Karpas-422 (cell line): ENCODE data around the gene PGR. TPM values are rescaled to one million over a fixed set of nuclear protein-coding genes. Genes with fewer than 3 reads are reported as not detected.

Source experiments
- DNase-seq: peaks from one replicate; pipeline ENCODE4 v3.0.0-alpha.2; 2015
- H2AFZ ChIP-seq: fragments of 200-600 bp; sonication (generic); 2 replicates; pipeline ENCODE4 v1.6.1; 2014; ENCODE audit warnings: antibody characterized with exemption, low read length, mixed read lengths
- H3K27ac ChIP-seq: fragments of 200-600 bp; sonication (generic); 2 replicates; pipeline ENCODE4 v1.5.1; 2014; ENCODE audit warnings: mild to moderate bottlenecking, low read length, moderate library complexity
- H3K27me3 ChIP-seq: fragments of 200-600 bp; sonication (generic); 2 replicates; pipeline ENCODE4 v1.6.1; 2014; ENCODE audit warnings: low read length, mixed read lengths
- H3K36me3 ChIP-seq: fragments of 200-600 bp; sonication (generic); 2 replicates; pipeline ENCODE4 v1.6.1; 2014; ENCODE audit warnings: low read length, mixed read lengths; ENCODE audit not compliant: insufficient read depth
- H3K4me1 ChIP-seq: fragments of 200-600 bp; sonication (generic); 2 replicates; pipeline ENCODE4 v1.6.1; 2014; ENCODE audit warnings: mild to moderate bottlenecking, low read length, mixed read lengths
- H3K4me2 ChIP-seq: fragments of 200-600 bp; sonication (generic); 2 replicates; pipeline ENCODE4 v1.6.1; 2014; ENCODE audit warnings: low read length, low read depth, mild to moderate bottlenecking; ENCODE audit not compliant: poor library complexity, severe bottlenecking
- H3K4me3 ChIP-seq: fragments of 200-600 bp; sonication (generic); 2 replicates; pipeline ENCODE4 v1.5.1; 2014; ENCODE audit warnings: mild to moderate bottlenecking, antibody characterized with exemption, low read length, mixed read lengths
- H3K79me2 ChIP-seq: fragments of 200-600 bp; sonication (generic); 2 replicates; pipeline ENCODE4 v1.6.1; 2014; ENCODE audit warnings: mild to moderate bottlenecking, low read length, mixed read lengths
- H3K9ac ChIP-seq: fragments of 200-600 bp; sonication (generic); 2 replicates; pipeline ENCODE4 v1.6.0; 2014; ENCODE audit warnings: low read length
- H3K9me2 ChIP-seq: fragments of 200-600 bp; sonication (generic), shearing (Covaris generic); replicated peaks from 2 replicates; pipeline ENCODE4 v1.6.0; 2014; ENCODE audit warnings: mild to moderate bottlenecking, low read length, moderate library complexity; ENCODE audit not compliant: insufficient read depth
- H3K9me3 ChIP-seq: fragments of 300-700, 200-600 bp; sonication (generic); 2 replicates; pipeline ENCODE4 v1.6.1; 2014; ENCODE audit warnings: low read length, mixed read lengths
- H4K20me1 ChIP-seq: fragments of 200-600 bp; sonication (generic); 2 replicates; pipeline ENCODE4 v1.6.1; 2014; ENCODE audit warnings: mild to moderate bottlenecking, antibody characterized with exemption, low read length, low read depth; ENCODE audit not compliant: insufficient read depth
- total RNA-seq: library from RNA; depleted of rRNA; stranded (reverse); fragments of >200 nt; shearing (Covaris generic); gene quantifications from 2 replicates; pipeline ENCODE4 v1.2.3, GENCODE V29; 2014; ENCODE audit warnings: low replicate concordance

The PGR gene
- total RNA-seq, 1 experiment from 2014 or later: not detected

- Histone ChIP-seq H2AFZ (no peak overlapping the region), H3K9ac (no peak overlapping the region), H3K79me2 (no peaks in the 10 kb centered on the region), H3K4me3 (no peak overlapping the region), H3K9me2 (no peaks in the 10 kb centered on the region), H3K4me2 (no peak overlapping the region), H3K4me1 (no peaks in the 10 kb centered on the region), H3K27ac (no peak overlapping the region), H4K20me1 (no peaks in the 10 kb centered on the region), H3K36me3 (no peaks in the 10 kb centered on the region), H3K9me3 (peaks cover 46% of the 10 kb centered on the region), H3K27me3 (no peaks in the 10 kb centered on the region)
- DNase-seq: no peak
Observed at GRCh38 chr11:101053492-101053891, 76.1 kb downstream of the PGR start.

- Histone ChIP-seq H3K27ac (no peak overlapping the region), H3K4me1 (no peaks in the 10 kb centered on the region), H3K9me2 (no peaks in the 10 kb centered on the region), H3K4me3 (no peak overlapping the region), H4K20me1 (no peaks in the 10 kb centered on the region), H3K4me2 (no peak overlapping the region), H2AFZ (no peak overlapping the region), H3K9ac (no peak overlapping the region), H3K27me3 (no peaks in the 10 kb centered on the region), H3K9me3 (peaks cover 54% of the 10 kb centered on the region), H3K36me3 (no peaks in the 10 kb centered on the region), H3K79me2 (no peaks in the 10 kb centered on the region)
- no peak for DNase-seq
Observed at GRCh38 chr11:101051677-101052076, 77.9 kb downstream of the PGR start.

GRCh38 chr11:101049813-101050212 is 79.8 kb downstream of the PGR start:
- Histone ChIP-seq H3K27ac (no peak overlapping the region), H3K9me3 (peaks cover 56% of the 10 kb centered on the region), H3K4me3 (no peak overlapping the region), H3K36me3 (no peaks in the 10 kb centered on the region), H3K79me2 (no peaks in the 10 kb centered on the region), H4K20me1 (no peaks in the 10 kb centered on the region), H3K9ac (no peak overlapping the region), H2AFZ (no peak overlapping the region), H3K9me2 (no peaks in the 10 kb centered on the region), H3K27me3 (no peaks in the 10 kb centered on the region), H3K4me2 (no peak overlapping the region), H3K4me1 (no peaks in the 10 kb centered on the region)
- no peak for DNase-seq

GRCh38 chr11:101049123-101049522 is 80.5 kb downstream of the PGR start:
- Histone ChIP-seq H3K36me3 (no peaks in the 10 kb centered on the region), H3K9me3 (peaks cover 51% of the 10 kb centered on the region), H4K20me1 (no peaks in the 10 kb centered on the region), H3K27me3 (no peaks in the 10 kb centered on the region), H3K9ac (no peak overlapping the region), H3K9me2 (no peaks in the 10 kb centered on the region), H3K79me2 (no peaks in the 10 kb centered on the region), H3K27ac (no peak overlapping the region), H2AFZ (no peak overlapping the region), H3K4me3 (no peak overlapping the region), H3K4me2 (no peak overlapping the region), H3K4me1 (no peaks in the 10 kb centered on the region)
- no peak for DNase-seq

GRCh38 chr11:101048479-101048878 is 81.1 kb downstream of the PGR start:
- H3K4me3 ChIP-seq: no peak overlapping the region
- no peak for DNase-seq
- H3K27me3 ChIP-seq: no peaks in the 10 kb centered on the region
- no peaks in the 10 kb centered on the region for H3K4me1 ChIP-seq
- no peaks in the 10 kb centered on the region for H3K79me2 ChIP-seq
- H4K20me1 ChIP-seq: no peaks in the 10 kb centered on the region
- no peak overlapping the region for H3K27ac ChIP-seq
- H3K9me3 ChIP-seq: peaks cover 45% of the 10 kb centered on the region
- no peaks in the 10 kb centered on the region for H3K36me3 ChIP-seq
- no peaks in the 10 kb centered on the region for H3K9me2 ChIP-seq
- no peak overlapping the region for H2AFZ ChIP-seq
- no peak overlapping the region for H3K9ac ChIP-seq
- no peak overlapping the region for H3K4me2 ChIP-seq

- no peak for DNase-seq
- H3K9me2 ChIP-seq: no peaks in the 10 kb centered on the region
- H3K27me3 ChIP-seq: no peaks in the 10 kb centered on the region
Observed at GRCh38 chr11:101046947-101047346, 82.7 kb downstream of the PGR start.

GRCh38 chr11:101045415-101045814 is 84.2 kb downstream of the PGR start:
- Histone ChIP-seq H3K27me3 (no peaks in the 10 kb centered on the region), H3K27ac (no peak overlapping the region), H3K4me1 (no peaks in the 10 kb centered on the region), H3K36me3 (no peaks in the 10 kb centered on the region), H3K4me2 (no peak overlapping the region), H3K9ac (no peak overlapping the region), H4K20me1 (no peaks in the 10 kb centered on the region), H2AFZ (no peak overlapping the region), H3K79me2 (no peaks in the 10 kb centered on the region), H3K4me3 (no peak overlapping the region), H3K9me3 (peaks cover 53% of the 10 kb centered on the region), H3K9me2 (no peaks in the 10 kb centered on the region)
- no peak for DNase-seq

More at GRCh38 chr11:101046947-101047346, 82.7 kb downstream of the PGR start:
- H3K4me2 ChIP-seq: no peak overlapping the region
- H4K20me1 ChIP-seq: no peaks in the 10 kb centered on the region
- no peak overlapping the region for H3K27ac ChIP-seq
- no peaks in the 10 kb centered on the region for H3K36me3 ChIP-seq
- H3K9ac ChIP-seq: no peak overlapping the region
- no peak overlapping the region for H2AFZ ChIP-seq
- H3K9me3 ChIP-seq: peaks cover 53% of the 10 kb centered on the region
- H3K4me1 ChIP-seq: no peaks in the 10 kb centered on the region
- no peak overlapping the region for H3K4me3 ChIP-seq
- no peaks in the 10 kb centered on the region for H3K79me2 ChIP-seq

- H3K79me2 ChIP-seq: no peaks in the 10 kb centered on the region
- peaks cover 54% of the 10 kb centered on the region for H3K9me3 ChIP-seq
- no peaks in the 10 kb centered on the region for H4K20me1 ChIP-seq
- no peaks in the 10 kb centered on the region for H3K9me2 ChIP-seq
- no peak overlapping the region for H3K4me2 ChIP-seq
- H3K27me3 ChIP-seq: no peaks in the 10 kb centered on the region
- DNase-seq: no peak
- no peak overlapping the region for H3K27ac ChIP-seq
- H3K4me1 ChIP-seq: no peaks in the 10 kb centered on the region
- no peak overlapping the region for H3K4me3 ChIP-seq
- H3K9ac ChIP-seq: no peak overlapping the region
- H3K36me3 ChIP-seq: no peaks in the 10 kb centered on the region
- H2AFZ ChIP-seq: no peak overlapping the region
Observed at GRCh38 chr11:101043940-101044339, 85.7 kb downstream of the PGR start.

- no peak overlapping the region for H3K4me3 ChIP-seq
- no peak overlapping the region for H3K27ac ChIP-seq
- no peaks in the 10 kb centered on the region for H3K27me3 ChIP-seq
- H3K36me3 ChIP-seq: no peaks in the 10 kb centered on the region
- no peak overlapping the region for H3K9ac ChIP-seq
- no peaks in the 10 kb centered on the region for H4K20me1 ChIP-seq
- no peaks in the 10 kb centered on the region for H3K9me2 ChIP-seq
- H3K9me3 ChIP-seq: peaks cover 71% of the 10 kb centered on the region
- H3K4me1 ChIP-seq: no peaks in the 10 kb centered on the region
- no peak for DNase-seq
- H3K4me2 ChIP-seq: no peak overlapping the region
- H2AFZ ChIP-seq: no peak overlapping the region
- no peaks in the 10 kb centered on the region for H3K79me2 ChIP-seq
Observed at GRCh38 chr11:101035872-101036271, 93.7 kb downstream of the PGR start.
